IPS-NIHi7 (cell line): ENCODE data around the gene RGS6.

Experiments used
- DNase-seq: peaks from one replicate; pipeline ENCODE4 v3.0.0; 2012; ENCODE audit warnings: mixed read lengths; ENCODE audit errors: extremely low spot score

RGS6 gene

DNA sequence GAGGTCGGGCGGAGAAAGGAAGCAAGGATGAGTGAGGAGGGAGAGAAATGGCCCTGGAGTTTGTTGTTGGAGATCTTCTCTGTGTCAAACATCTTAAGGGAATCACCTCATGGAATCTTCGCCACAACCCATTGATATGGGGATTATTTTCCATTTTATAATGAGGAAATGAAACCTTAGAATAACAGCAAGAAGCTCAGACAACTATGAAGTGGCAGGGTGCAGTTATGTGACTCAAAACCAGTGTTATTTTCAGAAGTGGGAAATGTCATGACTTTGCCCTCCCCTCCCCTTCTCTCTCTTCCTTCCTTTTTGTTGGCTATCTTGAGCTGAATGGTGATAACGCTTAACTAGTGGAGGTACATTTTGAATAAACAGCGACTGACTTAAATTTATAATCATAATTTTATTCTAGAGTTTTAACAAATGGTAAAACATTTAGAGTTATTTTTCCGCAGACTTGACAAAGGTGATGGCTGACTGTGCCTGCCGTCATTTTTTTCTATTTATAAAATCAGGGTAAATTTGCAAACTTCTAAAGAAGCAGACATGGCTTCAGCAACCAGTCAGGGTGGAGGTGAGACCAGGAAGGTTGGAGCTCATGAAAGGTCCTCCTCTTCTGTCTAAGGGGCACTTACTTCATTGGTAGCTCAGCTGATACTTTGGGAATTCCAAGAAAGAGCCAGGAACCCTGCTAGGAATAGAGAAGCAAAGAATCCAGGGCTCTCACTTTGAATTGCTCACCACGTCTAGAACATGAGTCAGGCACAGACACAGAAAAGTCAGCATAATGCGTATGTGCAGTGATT, 232.4 kb downstream of the RGS6 start:
- no peak for DNase-seq

- DNase-seq, result no peak
Observed at GRCh38 chr14:72165229-72165698, 233.0 kb downstream of the RGS6 start.

DNA sequence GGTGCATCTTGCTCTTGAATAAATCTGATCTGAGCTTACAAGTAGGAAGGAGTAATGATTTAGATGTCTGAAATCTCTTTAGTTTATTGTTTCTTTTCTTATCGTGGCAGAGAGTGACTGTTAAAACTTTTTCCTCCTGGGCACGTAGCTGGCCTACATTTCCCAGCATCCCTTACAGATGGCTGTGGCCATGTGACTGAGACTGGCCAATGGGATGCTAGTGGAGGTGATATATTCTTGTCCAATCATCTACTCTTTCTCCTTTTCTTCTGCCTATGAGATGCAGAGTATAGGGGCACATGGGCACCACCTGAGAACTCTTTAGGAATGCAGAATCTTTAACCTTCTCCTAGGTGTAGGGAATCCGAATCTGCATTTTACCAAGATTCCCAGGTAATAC, 237.3 kb downstream of the RGS6 start:
- DNase-seq, result peak; percentile 38

DNA sequence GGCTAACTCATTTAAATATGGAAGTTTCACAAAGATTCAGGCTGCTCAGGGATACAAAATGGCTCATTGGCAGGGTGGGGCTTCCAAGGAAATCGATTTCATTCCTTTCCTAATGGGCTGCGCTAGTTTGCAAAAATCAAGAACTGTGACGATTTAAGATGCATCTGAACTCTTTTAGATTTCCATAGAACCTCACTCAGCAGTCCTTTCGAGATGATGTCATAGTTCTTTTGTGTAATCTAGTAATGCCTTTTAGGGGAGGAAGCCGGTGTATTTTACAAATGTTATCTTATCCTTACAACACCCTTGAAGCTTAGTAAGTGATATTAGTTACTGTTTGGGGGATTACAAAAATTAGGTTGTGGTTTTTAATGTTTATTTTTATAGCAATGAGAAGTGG, 239.8 kb downstream of the RGS6 start:
- no peak for DNase-seq

- no peak for DNase-seq
Observed at GRCh38 chr14:72172597-72172996, 240.4 kb downstream of the RGS6 start.

DNA sequence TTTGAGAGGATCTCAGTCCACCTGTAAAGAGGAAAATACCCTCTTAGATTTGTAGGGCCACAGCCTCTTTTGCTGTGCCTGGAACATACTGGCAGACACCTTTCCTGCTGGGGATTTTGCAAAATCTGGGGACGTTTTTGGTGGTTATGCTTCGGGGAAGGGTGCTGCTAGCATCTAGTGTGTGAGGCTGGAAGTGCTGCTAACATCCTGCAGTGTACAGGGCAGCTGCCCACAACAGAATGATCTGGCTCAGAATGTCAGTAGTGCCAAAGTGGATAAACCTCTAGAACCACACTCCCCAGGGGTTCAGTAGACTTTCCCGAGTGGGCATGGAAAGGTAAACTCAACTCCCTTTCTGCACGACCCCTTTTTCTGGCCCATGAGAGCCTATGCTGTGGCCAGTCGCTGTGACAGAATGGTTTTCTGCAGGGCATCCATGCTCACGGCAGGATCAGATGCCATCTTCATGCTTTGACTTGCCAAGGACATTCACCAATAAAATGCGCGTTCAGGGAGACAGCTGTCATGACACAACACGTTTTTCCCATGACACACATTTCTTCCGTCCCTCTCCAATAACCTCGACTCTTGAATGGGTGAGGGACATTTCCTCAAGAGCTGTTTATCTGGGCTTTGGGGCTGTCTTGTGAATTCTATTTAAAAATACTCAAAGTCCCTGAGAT, 240.9 kb downstream of the RGS6 start:
- DNase-seq, result no peak

GRCh38 chr14:72177251-72177650, 245.0 kb downstream of the RGS6 start:
- DNase-seq, result no peak

- peak; percentile 35 for DNase-seq
Observed at GRCh38 chr14:72178517-72178916, 246.3 kb downstream of the RGS6 start.

GRCh38 chr14:72182708-72183432, 250.6 kb downstream of the RGS6 start:
- no peak for DNase-seq

DNA sequence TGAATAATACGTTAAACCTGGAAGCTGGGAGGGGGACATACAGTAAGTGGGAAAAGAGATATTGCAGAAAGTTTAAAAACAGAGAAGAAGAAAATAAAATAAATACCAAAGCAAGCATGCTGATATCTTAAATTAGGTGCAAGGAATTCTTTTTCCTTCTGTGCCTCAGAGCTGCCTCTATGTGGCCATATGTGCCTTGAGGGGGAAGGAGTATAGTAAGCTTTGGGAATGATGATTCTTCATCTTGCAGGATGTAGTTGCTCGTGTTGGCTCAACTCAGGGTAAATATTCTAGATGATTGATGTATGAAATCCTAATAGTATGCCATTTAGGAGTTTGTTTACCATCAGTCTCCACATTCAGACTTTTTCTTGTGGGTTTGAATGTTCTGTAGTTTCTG, 251.4 kb downstream of the RGS6 start:
- DNase-seq, result no peak

GRCh38 chr14:72186523-72186922, 254.3 kb downstream of the RGS6 start:
- no peak for DNase-seq

DNA sequence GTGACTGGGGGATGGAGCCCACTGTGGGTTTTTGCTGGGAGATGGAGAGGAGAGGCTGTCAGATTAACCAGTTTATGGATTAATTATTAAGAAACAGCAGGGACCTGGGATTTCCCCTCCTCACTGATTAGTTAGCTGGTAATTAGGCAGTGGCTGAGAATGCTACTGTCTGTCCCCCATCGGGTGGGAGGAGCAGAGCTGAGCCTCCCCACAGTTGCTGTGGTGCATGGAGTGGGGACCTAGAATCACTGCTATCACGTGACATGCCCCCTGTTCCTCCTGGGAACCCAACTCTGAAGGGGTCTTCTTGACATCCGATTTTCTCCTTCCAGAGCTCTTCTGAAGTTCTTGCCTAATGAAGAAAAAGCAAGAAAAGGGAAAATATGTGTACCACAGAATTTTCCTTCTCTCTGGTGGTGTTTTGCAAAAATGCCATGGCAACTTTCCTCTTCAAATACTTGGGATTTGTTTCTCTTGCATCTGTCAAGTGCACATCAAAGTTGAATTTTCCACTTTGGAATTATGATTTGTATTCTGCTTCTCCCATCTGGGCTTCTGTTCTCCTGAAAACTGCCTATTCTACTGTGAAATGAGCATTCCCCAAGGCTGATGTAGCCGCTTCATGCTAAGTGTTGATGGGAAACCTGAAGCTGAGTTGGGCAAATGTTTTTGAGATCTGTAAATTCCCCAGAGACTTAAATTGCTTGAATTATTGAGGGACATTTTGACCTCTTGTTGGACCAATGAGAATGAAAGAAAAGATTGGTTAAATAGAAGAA, 264.2 kb downstream of the RGS6 start:
- no peak for DNase-seq

GRCh38 chr14:72201645-72202044, 269.4 kb downstream of the RGS6 start:
- DNase-seq, result no peak

GRCh38 chr14:72213424-72213823, 281.2 kb downstream of the RGS6 start:
- DNase-seq, result no peak

DNA sequence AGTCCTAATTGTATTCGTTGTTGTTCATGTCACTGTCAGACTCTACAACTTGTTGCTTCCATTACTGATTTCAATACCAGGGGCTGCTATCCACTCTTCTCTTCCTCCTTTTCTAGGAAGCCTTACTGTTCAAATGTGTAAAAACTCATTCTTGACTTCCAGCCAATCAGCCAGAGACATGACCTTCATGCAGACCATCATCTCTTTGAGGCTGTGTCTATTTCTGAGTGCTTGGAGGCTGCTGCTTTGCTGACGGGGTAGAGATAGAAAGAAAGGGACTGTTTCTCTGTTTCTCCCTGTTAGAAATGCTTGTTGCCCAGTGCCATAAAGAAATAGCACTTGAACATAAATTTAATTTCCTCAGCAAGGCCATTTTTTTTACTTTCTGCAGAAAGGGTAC, 282.9 kb downstream of the RGS6 start:
- no peak for DNase-seq

DNA sequence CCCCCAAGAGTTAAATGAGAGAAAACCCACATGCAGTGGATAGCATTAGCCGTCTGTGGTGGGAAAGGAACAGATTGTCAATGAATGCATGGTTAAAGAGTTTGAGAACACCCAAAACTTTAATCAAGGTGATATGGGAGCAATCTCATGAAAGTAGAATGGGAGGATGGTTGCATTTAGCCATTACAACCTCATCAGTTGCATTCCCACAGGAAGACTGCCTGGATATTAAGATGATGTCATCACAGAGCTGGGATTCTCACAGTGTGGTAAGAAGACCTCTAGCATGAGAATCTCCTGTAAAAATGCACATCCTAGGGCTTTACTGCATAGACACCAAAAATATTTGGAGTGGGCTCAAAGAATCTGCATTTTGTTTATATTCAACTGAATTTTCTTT, 284.9 kb downstream of the RGS6 start:
- no peak for DNase-seq

GRCh38 chr14:72222046-72222445, 289.8 kb downstream of the RGS6 start:
- DNase-seq, result no peak

DNA sequence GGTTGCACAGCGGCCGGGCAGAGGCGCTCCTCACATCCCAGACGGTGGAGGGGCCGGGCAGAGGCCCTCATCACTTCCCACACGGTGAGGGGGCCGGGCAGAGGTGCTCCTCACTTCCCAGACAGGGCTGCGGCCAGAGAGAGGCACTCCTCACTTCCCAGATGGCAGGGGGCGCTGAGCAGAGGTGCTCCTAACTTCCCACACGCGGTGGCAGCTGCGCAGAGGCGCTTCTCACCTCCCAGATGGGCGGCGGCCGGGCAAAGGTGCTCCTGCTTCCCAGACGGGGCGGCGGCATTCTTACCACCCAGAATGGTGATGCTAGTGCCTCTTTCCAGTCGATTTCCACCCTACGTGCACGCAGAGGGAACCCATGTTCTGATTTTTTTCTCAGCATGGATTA, 304.4 kb downstream of the RGS6 start:
- no peak for DNase-seq

DNA sequence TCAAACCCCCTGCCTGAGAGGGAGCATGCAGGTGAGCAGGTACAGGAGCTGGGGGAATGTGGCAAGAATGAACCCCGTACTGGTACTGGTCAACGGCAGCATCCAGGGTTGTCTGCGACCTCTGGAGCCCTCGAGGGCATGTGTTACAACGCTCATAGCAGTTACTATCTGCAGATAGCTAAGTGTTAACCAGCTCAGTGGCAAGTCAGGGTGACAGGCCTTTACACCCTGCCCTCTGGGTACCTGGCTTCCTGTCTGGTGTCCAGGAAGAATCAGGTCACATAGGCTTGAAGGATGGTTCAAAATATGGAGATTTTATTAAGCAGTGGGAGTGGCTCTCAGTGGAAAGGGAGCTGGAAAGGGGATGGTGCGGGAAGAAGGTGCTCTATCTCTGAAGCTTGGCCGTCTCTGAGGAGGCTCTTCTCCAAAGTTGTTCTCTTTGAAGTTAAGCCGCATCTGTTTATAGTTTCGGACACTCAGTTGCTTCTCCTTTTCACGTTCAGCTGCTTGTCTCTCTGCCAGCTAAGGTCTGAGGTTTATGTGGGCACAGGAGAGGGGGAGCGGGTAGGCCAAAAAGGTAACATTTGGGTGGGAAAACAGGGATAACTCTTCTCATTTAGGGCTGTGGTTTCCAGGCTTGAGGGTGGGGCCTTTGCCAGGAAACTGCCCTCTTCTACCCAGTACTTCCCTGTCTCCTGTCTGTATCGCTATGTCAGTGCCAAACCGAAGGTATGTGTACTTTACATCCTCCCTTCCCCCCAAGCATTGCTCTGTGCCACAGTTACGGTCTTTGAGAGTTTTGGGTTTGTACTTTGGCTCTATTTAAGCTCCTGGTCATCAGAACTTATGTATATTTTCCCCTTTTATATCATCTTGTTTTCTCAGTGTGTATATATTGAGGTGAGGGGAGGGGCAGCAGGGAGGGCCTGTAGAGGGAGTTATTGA, 305.8 kb downstream of the RGS6 start:
- no peak for DNase-seq
